Sigmoid colon (tissue), 4 donors: Measurements from ENCODE around the gene C14orf132.

ENCODE experiments used
- CTCF ChIP-seq, 4 experiments: fragments of 450-650 bp in 3 of 4; fragments of 200-600 bp in 1 of 4; IDR thresholded peaks; one replicate each; pipeline ENCODE4 v1.5.1; 2016 to 2019; ENCODE audit warnings: antibody characterized with exemption in 4 of 4, mild to moderate bottlenecking in 3 of 4, moderate library complexity in 2 of 4
- EP300 ChIP-seq, 4 donors: sonication (generic); formaldehyde crosslinking; IDR thresholded peaks; one replicate each; pipeline ENCODE4 v1.6.1; 2017; ENCODE audit warnings: antibody characterized with exemption in 4 of 4

DNA sequence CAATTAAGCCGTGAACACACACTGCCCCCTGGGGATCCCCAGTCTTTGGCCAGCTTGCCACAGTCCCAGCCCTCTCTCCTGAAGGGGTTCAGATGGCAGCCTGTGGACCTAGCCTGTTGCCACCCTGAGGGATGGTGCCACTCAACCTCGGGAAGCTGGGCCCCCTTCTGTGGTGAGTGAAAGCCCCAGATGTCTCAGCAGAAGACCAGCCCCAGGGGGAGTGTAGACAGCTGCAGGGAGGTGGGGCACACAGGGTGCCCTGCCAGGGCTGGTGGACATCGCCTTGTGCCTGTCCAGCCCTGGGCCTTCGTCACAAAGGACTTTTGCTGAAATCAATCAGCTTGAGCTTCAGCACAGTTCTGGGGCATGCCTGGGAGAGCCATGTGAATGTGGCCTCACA is 32.4 kb downstream of the C14orf132 start:
- TF ChIP-seq CTCF (IDR thresholded peaks at IDR 0.05) (no peak), EP300 (IDR thresholded peaks at IDR 0.05) (no peak)
